CD14-positive monocyte (primary cell): Measurements from ENCODE around the gene STUB1. TPM values are rescaled to one million over a fixed set of nuclear protein-coding genes. Genes with fewer than 3 reads are reported as not detected.

Experiments
- DNase-seq, 3 donors: peaks; one replicate each; pipeline ENCODE4 v3.0.0-alpha.2; 2011 to 2022
- H2AFZ ChIP-seq: 2 replicates; pipeline ENCODE4 v1.6.0; 2012; ENCODE audit warnings: mild to moderate bottlenecking, low read depth, low read length, inconsistent platforms; ENCODE audit not compliant: insufficient read depth, poor library complexity, severe bottlenecking
- H3K27ac ChIP-seq, 2 donors: 1 replicate in 1 of 2; 2 replicates in 1 of 2; pipeline ENCODE4 v1.5.1; 2012 to 2013; ENCODE audit warnings: low read length in 2 of 2, control low read depth in 1 of 2, inconsistent platforms in 1 of 2, low read depth in 1 of 2, mild to moderate bottlenecking in 1 of 2
- H3K27me3 ChIP-seq, 2 donors: one replicate each; pipeline versions ENCODE4 v1.6.0 to v1.6.1; 2011 to 2013; ENCODE audit warnings: low read length in 2 of 2; ENCODE audit not compliant: control insufficient read depth in 2 of 2, insufficient read depth in 2 of 2
- H3K36me3 ChIP-seq, 2 donors: replicated peaks in 1 of 2; 1 replicate in 1 of 2; 2 replicates in 1 of 2; pipeline versions ENCODE4 v1.5.1 to v1.6.1; 2012 to 2013; ENCODE audit warnings: low read length in 2 of 2, control low read depth in 1 of 2, inconsistent platforms in 1 of 2, mild to moderate bottlenecking in 1 of 2; ENCODE audit not compliant: insufficient read depth in 2 of 2, control insufficient read depth in 1 of 2
- H3K4me1 ChIP-seq, 2 donors: 1 replicate in 1 of 2; 2 replicates in 1 of 2; pipeline versions ENCODE4 v1.5.1 to v1.6.1; 2012 to 2013; ENCODE audit warnings: low read length in 2 of 2, control low read depth in 1 of 2, inconsistent platforms in 1 of 2, mild to moderate bottlenecking in 1 of 2, moderate library complexity in 1 of 2; ENCODE audit not compliant: insufficient read depth in 2 of 2, control insufficient read depth in 1 of 2
- H3K4me2 ChIP-seq: replicated peaks from 2 replicates; pipeline ENCODE3; 2012; ENCODE audit warnings: low read length, moderate library complexity, mild to moderate bottlenecking; ENCODE audit not compliant: poor library complexity, severe bottlenecking; ENCODE audit errors: extremely low read depth
- H3K4me3 ChIP-seq, 3 experiments: fragments of 200-600 bp in 1 of 3; sonication (generic) in 1 of 3; replicated peaks in 1 of 3; 1 replicate in 2 of 3; 2 replicates in 1 of 3; pipeline ENCODE4 v1.5.1; 2011 to 2013; ENCODE audit warnings: low read length in 3 of 3, mild to moderate bottlenecking in 3 of 3, control low read depth in 2 of 3, low read depth in 2 of 3, inconsistent platforms in 1 of 3, moderate library complexity in 1 of 3
- H3K79me2 ChIP-seq: 2 replicates; pipeline ENCODE4 v1.6.0; 2012; ENCODE audit warnings: mild to moderate bottlenecking, control low read depth, inconsistent platforms, low read length, moderate library complexity; ENCODE audit not compliant: insufficient read depth
- H3K9ac ChIP-seq: 2 replicates; pipeline ENCODE4 v1.6.0; 2017; ENCODE audit warnings: low read length, mild to moderate bottlenecking; ENCODE audit not compliant: insufficient read depth, poor library complexity, severe bottlenecking
- H3K9me3 ChIP-seq, 2 donors: replicated peaks in 1 of 2; 1 replicate in 1 of 2; 2 replicates in 1 of 2; pipeline versions ENCODE4 v1.5.1 to v1.6.1; 2012 to 2013; ENCODE audit warnings: low read length in 2 of 2, control low read depth in 1 of 2; ENCODE audit not compliant: control insufficient read depth in 1 of 2, insufficient read depth in 1 of 2
- H4K20me1 ChIP-seq: 2 replicates; pipeline ENCODE4 v1.6.0; 2012; ENCODE audit warnings: mild to moderate bottlenecking, low read length, control low read depth, moderate library complexity; ENCODE audit not compliant: insufficient read depth
- H3K27ac Mint-ChIP-seq, 7 donors: one replicate each; pipeline ENCODE4 v1.8.0; 2020; ENCODE audit warnings: mild to moderate bottlenecking in 7 of 7, mixed read lengths in 7 of 7, moderate library complexity in 6 of 7, inconsistent platforms in 2 of 7
- H3K27me3 Mint-ChIP-seq, 3 donors: one replicate each; pipeline ENCODE4 v1.8.0; 2021 to 2022; ENCODE audit warnings: low read depth in 3 of 3, mild to moderate bottlenecking in 3 of 3, mixed read lengths in 3 of 3, moderate library complexity in 3 of 3, inconsistent platforms in 1 of 3
- H3K36me3 Mint-ChIP-seq, 2 donors: one replicate each; pipeline ENCODE4 v1.8.0; 2020; ENCODE audit warnings: mixed read lengths in 2 of 2, inconsistent platforms in 1 of 2, mild to moderate bottlenecking in 1 of 2
- H3K4me1 Mint-ChIP-seq: one replicate; pipeline ENCODE4 v1.8.0; 2020; ENCODE audit warnings: mild to moderate bottlenecking, mixed read lengths
- H3K4me3 Mint-ChIP-seq, 2 donors: one replicate each; pipeline ENCODE4 v1.8.0; 2020; ENCODE audit warnings: mild to moderate bottlenecking in 2 of 2, mixed read lengths in 2 of 2, moderate library complexity in 1 of 2
- H3K9me3 Mint-ChIP-seq, 7 donors: one replicate each; pipeline ENCODE4 v1.8.0; 2020 to 2022; ENCODE audit warnings: mixed read lengths in 7 of 7, mild to moderate bottlenecking in 6 of 7, moderate library complexity in 6 of 7, inconsistent platforms in 2 of 7
- WGBS: methylation state at CpG from one replicate; pipeline ENCODE4 v1.1.5; 2013; ENCODE audit warnings: missing lambda C conversion rate; ENCODE audit not compliant: insufficient coverage; 5-methylcytosine and 5-hydroxymethylcytosine counted together
- intact Hi-C, 2 donors: fragments of 100-400 bp; cut with micrococcal nuclease; formaldehyde crosslinking; loops; one replicate each; pipeline versions ENCODE4 v1.15.0 to v1.15.1; 2023
- polyA plus RNA-seq, 3 donors: library from polyadenylated mRNA; depleted of rRNA in 1 of 3; unstranded in 2 of 3; stranded (reverse) in 1 of 3; fragments of 300-500 nt in 2 of 3; fragments of >200 nt in 1 of 3; fragmentation: Illumina TruSeq in 2 of 3; gene quantifications; 1 replicate in 2 of 3; 2 replicates in 1 of 3; pipeline ENCODE4 v1.2.3, GENCODE V29; 2012 to 2021
- TF ChIP-seq, protein P1 (sequence below): fragments of 200-600 bp; IDR thresholded peaks from one replicate; pipeline ENCODE4 v1.8.0; 2022; ENCODE audit warnings: antibody characterized with exemption, mild to moderate bottlenecking

STUB1 gene
- polyA plus RNA-seq, 3 donors = 83.3 to 108 (median 106) TPM

DNA sequence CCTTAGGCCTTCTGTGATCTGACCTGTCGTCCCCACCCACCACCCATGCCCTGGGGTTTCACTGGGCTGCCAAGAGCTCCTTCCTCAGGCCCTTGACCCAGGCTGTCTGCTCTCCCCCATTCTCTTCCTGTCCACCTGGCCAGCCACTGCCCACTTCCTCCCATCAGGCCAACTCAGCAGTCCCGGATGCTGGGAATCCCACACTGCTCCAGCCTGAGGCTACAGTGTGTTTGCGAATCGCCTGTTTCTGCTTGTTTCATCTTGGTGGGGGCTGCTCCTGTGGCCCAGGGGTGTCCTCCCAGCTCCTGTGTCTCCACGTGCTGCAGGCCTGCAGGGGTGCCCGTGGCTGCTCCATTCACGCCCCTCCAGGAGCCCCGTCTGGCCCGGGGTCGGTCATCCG, 33.9 kb downstream of the STUB1 start:
- no peak overlapping the region for H3K4me3 ChIP-seq
- H3K4me1 ChIP-seq = peaks cover 12 to 22% of the 10 kb centered on the region in 2 donors
- intact Hi-C loops = no loop called here
- peaks cover 11 to 72% of the 10 kb centered on the region in 2 donors for H3K27me3 ChIP-seq
- no peak for DNase-seq
- no peak overlapping the region for H2AFZ ChIP-seq
- no peaks in the 10 kb centered on the region for H3K79me2 ChIP-seq
- peaks cover 0 to 3% of the 10 kb centered on the region in 2 donors for H3K36me3 Mint-ChIP-seq
- no peak overlapping the region for H3K27ac Mint-ChIP-seq
- 55% methylated on average over 11 of the region's 11 CpGs for WGBS
- H3K4me3 Mint-ChIP-seq = peak overlapping the region in 1 of 2 donors; percentile 67
- H3K9me3 ChIP-seq = peaks cover 4 to 9% of the 10 kb centered on the region in 2 donors
- peaks cover 0 to 7% (median 0%) of the 10 kb centered on the region in 7 donors for H3K9me3 Mint-ChIP-seq
- H3K9ac ChIP-seq = no peak overlapping the region
- no peaks in the 10 kb centered on the region for H4K20me1 ChIP-seq
- H3K27ac ChIP-seq = no peak overlapping the region
- TF ChIP-seq, protein P1, sequence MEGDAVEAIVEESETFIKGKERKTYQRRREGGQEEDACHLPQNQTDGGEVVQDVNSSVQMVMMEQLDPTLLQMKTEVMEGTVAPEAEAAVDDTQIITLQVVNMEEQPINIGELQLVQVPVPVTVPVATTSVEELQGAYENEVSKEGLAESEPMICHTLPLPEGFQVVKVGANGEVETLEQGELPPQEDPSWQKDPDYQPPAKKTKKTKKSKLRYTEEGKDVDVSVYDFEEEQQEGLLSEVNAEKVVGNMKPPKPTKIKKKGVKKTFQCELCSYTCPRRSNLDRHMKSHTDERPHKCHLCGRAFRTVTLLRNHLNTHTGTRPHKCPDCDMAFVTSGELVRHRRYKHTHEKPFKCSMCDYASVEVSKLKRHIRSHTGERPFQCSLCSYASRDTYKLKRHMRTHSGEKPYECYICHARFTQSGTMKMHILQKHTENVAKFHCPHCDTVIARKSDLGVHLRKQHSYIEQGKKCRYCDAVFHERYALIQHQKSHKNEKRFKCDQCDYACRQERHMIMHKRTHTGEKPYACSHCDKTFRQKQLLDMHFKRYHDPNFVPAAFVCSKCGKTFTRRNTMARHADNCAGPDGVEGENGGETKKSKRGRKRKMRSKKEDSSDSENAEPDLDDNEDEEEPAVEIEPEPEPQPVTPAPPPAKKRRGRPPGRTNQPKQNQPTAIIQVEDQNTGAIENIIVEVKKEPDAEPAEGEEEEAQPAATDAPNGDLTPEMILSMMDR = no peak
- peaks cover 8% of the 10 kb centered on the region for H3K4me1 Mint-ChIP-seq
- no peak overlapping the region for H3K4me2 ChIP-seq
- H3K27me3 Mint-ChIP-seq = peaks cover 43 to 75% (median 58%) of the 10 kb centered on the region in 3 donors
- H3K36me3 ChIP-seq = no peaks in the 10 kb centered on the region

DNA sequence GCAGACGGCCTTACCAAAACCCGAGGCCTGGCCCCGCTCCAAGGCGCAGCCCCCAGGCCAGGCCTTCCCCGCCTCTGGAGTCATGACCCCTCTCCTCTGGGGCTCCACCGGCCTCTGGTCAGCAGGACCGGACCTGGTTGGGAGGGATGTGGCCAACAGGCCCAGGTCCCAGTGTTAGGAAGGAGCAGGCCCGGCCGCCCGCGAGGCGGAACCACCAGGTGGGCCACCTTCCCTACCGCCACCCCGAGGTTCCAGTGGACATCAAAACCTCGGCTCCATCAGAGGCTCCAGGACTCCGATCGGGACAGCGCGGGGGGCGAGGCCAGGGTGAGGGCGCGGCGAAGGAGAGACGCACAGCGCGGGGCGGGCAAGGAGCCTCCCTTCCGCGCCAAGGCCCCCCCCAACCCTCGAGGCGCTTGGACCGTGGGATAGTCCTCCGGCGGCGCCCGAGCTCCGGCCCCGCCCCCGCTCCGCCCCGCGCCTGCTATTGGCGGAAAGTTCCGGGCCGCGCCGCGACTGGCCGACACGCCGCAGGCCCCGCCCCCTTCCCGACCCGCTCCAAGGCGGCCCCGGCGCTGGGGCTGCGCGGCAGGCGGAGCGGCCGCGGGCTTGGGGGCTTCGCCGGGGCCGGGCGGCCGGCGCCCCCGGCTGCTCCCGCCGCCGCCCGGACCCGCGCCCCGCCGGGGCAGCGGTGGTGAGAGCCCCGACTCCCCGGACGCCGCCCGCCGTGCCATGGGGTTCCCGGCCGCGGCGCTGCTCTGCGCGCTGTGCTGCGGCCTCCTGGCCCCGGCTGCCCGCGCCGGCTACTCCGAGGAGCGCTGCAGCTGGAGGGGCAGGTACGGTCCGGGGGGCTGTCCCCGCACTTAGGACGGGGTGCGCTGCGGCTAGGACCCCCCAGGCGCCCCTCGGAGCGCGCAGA, 34.6 kb downstream of the STUB1 start, which contains the start of gene METRN:
METRN (plus strand) TSS at position 561 of the 919 bp plus-strand sequence; CDS start at position 733, 172 bp downstream.
- H3K27ac Mint-ChIP-seq = no peak within 1 kb of the TSS
- Histone ChIP-seq H3K9ac (peak within 1 kb of the TSS; percentile 4), H2AFZ (peak within 1 kb of the TSS; percentile 74), H3K4me2 (peak within 1 kb of the TSS; percentile 84), H4K20me1 (no peaks in the 10 kb centered on the region), H3K4me1 (peaks cover 14 to 24% of the 10 kb centered on the region in 2 donors), H3K4me3 (peak within 1 kb of the TSS in 1 of 3 experiments; percentile 71), H3K27ac (no peak within 1 kb of the TSS), H3K79me2 (no peaks in the 10 kb centered on the region), H3K36me3 (no peaks in the 10 kb centered on the region), H3K9me3 (peaks cover 4 to 9% of the 10 kb centered on the region in 2 donors), H3K27me3 (peaks cover 11 to 72% of the 10 kb centered on the region in 2 donors)
- 4% methylated on average over 106 of the region's 108 CpGs for WGBS
- intact Hi-C loops = no loop called here
- peak; percentile 76 to 83 (median 80) for DNase-seq
- TF ChIP-seq, protein P1 = no peak
- peaks cover 45 to 75% (median 59%) of the 10 kb centered on the region in 3 donors for H3K27me3 Mint-ChIP-seq
- H3K4me1 Mint-ChIP-seq = peaks cover 9% of the 10 kb centered on the region
- peak within 1 kb of the TSS; percentile 64 to 83 for H3K4me3 Mint-ChIP-seq
- peaks cover 0 to 3% of the 10 kb centered on the region in 2 donors for H3K36me3 Mint-ChIP-seq
- peaks cover 0 to 7% (median 0%) of the 10 kb centered on the region in 7 donors for H3K9me3 Mint-ChIP-seq
